Measurements from ENCODE around the gene TNKS2.
"Not testable (repeated sequence)": the region's sequence is repeated elsewhere in the genome, so short reads cannot be mapped to it uniquely, and the experiment has no call there.

The TNKS2 gene

GRCh38 chr10:91797874-91798648, at the start of gene TNKS2:
Gene TNKS2 (plus strand): TSS chr10:91798426. CDS start chr10:91798691, 265 bp downstream.
- DNase-seq = peak; percentile 94

GRCh38 chr10:91749592-91749991, 48.6 kb upstream of the TNKS2 start:
- DNase-seq = not testable (repeated sequence)

GRCh38 chr10:91756286-91756685, 41.9 kb upstream of the TNKS2 start:
- no peak for DNase-seq

GRCh38 chr10:91758303-91759146, 39.7 kb upstream of the TNKS2 start:
- DNase-seq = peak; percentile 63

GRCh38 chr10:91759581-91759986, 38.6 kb upstream of the TNKS2 start:
- DNase-seq = no peak

- no peak for DNase-seq
Measured at GRCh38 chr10:91761721-91762120, 36.5 kb upstream of the TNKS2 start.

- no peak for DNase-seq
Measured at GRCh38 chr10:91762878-91763277, 35.3 kb upstream of the TNKS2 start.

- no peak for DNase-seq
Measured at GRCh38 chr10:91766676-91767075, 31.6 kb upstream of the TNKS2 start.

GRCh38 chr10:91768123-91768522, 30.1 kb upstream of the TNKS2 start:
- no peak for DNase-seq

- DNase-seq = peak; percentile 87
Measured at GRCh38 chr10:91771907-91772306, 26.3 kb upstream of the TNKS2 start.

GRCh38 chr10:91772461-91772860, 25.8 kb upstream of the TNKS2 start:
- no peak for DNase-seq

GRCh38 chr10:91772869-91773268, 25.4 kb upstream of the TNKS2 start:
- no peak for DNase-seq

GRCh38 chr10:91774571-91774970, 23.7 kb upstream of the TNKS2 start:
- DNase-seq = no peak

GRCh38 chr10:91775731-91776130, 22.5 kb upstream of the TNKS2 start:
- DNase-seq = no peak

GRCh38 chr10:91776266-91776665, 22.0 kb upstream of the TNKS2 start:
- DNase-seq = no peak

- no peak for DNase-seq
Measured at GRCh38 chr10:91778485-91778884, 19.7 kb upstream of the TNKS2 start.

- DNase-seq = no peak
Measured at GRCh38 chr10:91779011-91779605, 19.1 kb upstream of the TNKS2 start.

GRCh38 chr10:91782539-91782938, 15.7 kb upstream of the TNKS2 start:
- no peak for DNase-seq

GRCh38 chr10:91785830-91786229, 12.4 kb upstream of the TNKS2 start:
- DNase-seq = peak; percentile 38

- DNase-seq = no peak
Measured at GRCh38 chr10:91787258-91787657, 11.0 kb upstream of the TNKS2 start.

GRCh38 chr10:91787810-91788209, 10.4 kb upstream of the TNKS2 start:
- no peak for DNase-seq

- DNase-seq = no peak
Measured at GRCh38 chr10:91788527-91788926, 9.7 kb upstream of the TNKS2 start.

GRCh38 chr10:91796331-91797047, 1.7 kb upstream of the TNKS2 start:
- DNase-seq = peak; percentile 60
